Activated CD4-positive, alpha-beta T cell treated with anti-CD3 and anti-CD28 coated beads, Interleukin-2, Interleukin-4, amounts not matched to agents 100 ng/mL and 50 ng/mL, durations not matched to agents 16 hours and 8 hours (primary cell): ENCODE data around the gene CCNL1.

Experiments
- DNase-seq: peaks from one replicate; pipeline ENCODE4 v3.0.0-alpha.2; 2020; ENCODE audit warnings: low spot score

CCNL1 gene

GRCh38 chr3:157145606-157146322 is 14.2 kb downstream of the CCNL1 start:
- DNase-seq, result no peak

DNA sequence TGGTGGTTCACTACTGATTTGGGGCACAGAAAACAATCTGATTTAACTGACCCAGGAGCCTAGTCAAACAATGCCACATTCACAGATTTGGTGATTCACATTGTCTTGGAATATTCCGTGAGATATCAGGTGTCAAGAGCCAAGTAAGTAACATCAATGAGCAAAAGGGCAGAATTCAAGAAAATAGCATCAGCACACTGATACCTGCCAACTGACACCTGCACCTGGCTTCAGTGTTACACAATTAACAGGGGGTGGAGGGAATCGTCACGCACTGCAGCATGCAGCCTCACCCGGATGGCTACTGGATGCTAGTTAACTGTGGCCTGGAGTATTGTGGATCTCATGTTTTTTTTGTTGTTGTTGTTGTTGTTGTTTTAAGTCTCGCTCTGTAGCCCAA is 17.6 kb downstream of the CCNL1 start:
- DNase-seq, result no peak

DNA sequence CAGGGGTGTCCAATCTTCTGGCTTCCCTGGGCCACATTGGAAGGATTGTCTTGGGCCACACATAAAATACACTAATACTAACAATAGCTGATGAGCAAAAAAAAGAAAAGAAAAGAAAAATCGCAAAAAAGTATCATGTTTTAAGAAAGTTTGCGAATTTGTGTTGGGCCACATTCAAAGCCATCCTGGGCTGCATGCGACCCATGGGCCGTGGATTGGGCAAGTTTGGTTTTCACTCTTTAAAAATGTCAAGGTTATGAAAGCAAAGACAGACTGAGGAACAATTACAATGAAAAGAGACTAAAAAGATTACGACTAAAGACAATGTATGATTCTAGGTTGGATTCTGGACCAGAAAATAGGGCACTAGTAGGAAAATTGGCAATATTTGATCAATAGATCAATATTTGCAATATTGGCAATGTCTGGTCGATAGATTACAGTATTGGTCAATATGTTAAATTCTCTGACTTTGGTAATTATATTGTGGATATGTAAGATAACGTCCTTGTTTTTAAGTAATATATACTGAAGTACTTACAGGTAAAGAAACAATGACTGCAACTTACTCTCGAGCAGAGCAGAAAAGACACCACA is 19.9 kb downstream of the CCNL1 start:
- no peak for DNase-seq

- DNase-seq, result no peak
Observed at GRCh38 chr3:157136647-157137387, 23.1 kb downstream of the CCNL1 start.

DNA sequence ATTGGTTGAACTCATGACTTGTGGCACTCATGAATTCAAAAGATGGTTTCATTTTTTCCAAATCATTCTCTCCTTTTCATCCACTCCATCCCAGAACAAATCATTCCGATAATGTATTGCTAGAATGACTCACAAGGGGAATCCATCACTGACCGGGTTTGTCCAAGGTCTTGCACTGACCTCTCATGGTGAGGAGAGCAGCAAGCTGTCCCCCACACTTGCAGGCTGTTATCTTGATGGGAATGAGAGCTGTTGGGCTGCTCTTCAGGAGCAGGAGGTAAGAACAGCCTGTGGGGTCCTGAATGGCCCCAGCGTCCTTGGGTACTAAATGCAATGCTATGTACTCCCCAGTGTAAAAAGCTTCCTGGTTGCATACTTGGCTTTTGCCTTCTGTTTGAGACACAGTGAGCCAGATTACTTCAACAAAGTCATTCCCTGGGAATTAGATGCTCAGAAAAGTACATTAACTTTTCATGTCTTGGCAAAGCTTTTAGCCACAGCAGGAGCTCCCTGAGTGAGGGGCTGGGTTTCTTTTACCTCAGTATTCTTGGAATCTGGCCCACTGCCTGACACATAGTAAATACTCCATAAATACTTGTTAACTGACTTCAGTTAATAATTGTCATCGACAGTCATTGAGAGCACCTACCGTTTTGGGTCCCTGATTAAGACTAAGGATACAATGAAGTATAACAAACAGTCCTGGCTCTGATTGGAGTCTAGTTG is 24.1 kb downstream of the CCNL1 start:
- no peak for DNase-seq

GRCh38 chr3:157134620-157135191 is 25.2 kb downstream of the CCNL1 start:
- peak; percentile 70 for DNase-seq

GRCh38 chr3:157133434-157134320 is 26.3 kb downstream of the CCNL1 start:
- no peak for DNase-seq

DNA sequence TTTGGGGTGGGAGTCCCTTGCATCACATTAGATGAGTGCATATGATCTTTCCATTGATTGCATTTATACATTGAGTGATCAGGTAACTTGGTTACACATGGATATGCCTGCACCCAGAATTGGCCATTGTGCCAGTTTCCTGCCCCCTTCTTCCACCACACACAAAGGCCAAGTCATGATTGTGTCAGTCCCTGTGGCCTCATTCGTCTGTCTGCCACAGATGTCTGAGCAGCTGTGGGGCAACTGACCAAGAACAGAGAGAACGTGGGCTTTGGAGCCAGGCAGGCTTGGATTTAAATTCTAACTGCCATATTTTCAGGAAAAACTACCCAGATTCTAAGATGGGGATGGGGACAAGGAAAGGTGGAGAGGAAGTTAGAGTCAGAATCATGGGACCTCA is 27.0 kb downstream of the CCNL1 start:
- DNase-seq, result no peak

GRCh38 chr3:157132341-157132740 is 27.6 kb downstream of the CCNL1 start:
- DNase-seq, result no peak

DNA sequence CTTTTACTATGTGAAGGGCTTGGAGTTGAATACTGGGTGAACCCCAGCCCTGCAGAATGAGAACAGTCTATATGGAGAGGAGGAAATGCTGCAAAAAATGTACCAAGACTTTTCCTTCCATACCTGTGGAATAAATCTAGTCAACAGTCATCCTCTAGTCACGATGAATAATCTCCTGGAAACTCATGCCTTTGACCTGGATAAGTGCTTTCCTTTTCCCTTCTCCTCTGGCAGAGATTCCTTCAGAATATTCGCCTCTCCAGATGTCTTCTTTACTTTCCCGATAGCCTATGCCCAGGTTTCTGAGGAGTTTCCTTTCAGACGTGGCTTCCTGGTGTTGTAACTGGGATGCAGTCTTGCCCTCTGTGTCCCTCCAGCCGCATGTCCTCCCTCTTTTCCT is 28.1 kb downstream of the CCNL1 start:
- DNase-seq, result no peak

DNA sequence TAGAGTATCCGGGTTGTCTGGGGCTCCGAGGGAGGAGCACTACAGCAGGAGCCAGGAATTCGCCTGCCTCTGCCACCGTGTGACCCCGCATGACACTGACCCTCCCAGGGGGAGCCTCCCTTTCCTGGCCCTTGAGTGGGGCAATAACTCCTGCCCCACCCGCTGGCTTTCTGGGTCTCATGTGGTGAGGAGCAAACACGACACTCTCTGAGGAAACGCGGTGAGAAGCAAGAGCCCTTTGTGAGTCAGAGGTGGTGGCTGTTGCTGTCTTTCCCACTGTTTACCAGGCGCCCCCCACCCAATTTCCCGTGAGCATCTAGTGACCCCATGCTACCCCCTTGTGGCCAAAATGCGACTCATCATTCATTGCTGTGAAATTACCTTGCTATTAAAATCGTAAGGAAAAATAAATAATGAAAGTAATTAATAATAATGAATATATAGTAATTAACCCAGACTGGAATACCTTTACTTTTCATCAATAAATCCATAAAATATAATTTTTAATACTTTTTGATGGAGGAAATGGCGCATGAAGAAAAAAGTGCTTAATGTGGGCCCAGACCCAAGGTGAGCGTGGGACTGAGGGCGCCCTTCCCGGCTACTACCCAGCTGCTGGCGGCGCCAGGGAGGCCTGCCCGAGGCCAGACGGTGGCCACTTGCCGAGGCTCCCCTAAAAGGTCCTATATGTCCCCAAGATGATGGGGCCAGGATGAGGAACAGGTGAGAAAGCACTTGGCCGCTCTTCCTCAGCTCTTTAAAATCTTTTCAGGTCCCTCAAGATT is 29.3 kb downstream of the CCNL1 start:
- peak; percentile 82 for DNase-seq

GRCh38 chr3:157129803-157130466 is 30.0 kb downstream of the CCNL1 start:
- peak; percentile 25 for DNase-seq

DNA sequence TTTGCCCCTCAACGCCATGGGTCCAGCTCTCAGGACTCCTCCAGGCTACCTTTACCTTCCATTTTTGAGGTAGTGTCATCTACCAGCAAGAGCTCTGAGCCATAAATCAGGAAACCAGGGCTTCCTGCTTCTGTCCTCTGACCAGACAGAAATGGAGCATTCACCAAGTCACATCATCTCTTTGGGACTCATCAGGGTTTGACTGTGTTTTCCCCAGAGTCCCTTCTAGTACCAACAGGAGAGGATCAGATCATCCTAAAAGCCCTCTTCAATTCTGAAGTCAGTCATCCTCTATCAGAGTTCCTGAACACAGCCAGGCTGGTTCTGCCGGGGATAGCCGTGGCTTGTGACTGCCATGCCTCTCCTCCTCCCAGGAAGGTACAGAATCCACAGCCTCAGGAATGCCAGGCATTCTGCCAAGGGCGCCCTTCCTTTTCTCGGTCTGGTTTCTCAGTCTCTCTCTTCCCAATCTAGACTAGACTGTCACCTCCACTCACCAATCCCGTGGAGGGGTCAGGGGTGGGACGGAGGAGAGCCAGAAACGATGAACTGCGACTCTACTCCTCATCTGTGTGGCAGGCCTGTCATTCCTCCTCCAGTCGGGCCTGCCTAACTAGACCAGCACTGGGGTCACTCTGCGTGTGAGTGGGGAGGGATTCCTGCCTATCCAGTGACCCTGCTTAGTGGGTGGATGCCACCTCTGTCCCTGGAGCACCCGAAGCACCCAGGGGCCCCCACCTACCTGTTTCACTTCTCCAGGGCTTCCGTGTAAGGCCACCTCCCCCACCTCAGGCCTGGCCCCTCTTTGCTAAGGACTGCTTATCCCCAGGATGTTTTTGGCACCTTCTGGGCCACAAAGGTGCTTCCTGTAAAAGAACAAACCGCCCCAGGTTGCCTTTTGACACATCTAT is 30.9 kb downstream of the CCNL1 start:
- peak; percentile 83 for DNase-seq

GRCh38 chr3:157127831-157128767 is 31.8 kb downstream of the CCNL1 start:
- DNase-seq, result peak; percentile 63

GRCh38 chr3:157127268-157127667 is 32.7 kb downstream of the CCNL1 start:
- no peak for DNase-seq

DNA sequence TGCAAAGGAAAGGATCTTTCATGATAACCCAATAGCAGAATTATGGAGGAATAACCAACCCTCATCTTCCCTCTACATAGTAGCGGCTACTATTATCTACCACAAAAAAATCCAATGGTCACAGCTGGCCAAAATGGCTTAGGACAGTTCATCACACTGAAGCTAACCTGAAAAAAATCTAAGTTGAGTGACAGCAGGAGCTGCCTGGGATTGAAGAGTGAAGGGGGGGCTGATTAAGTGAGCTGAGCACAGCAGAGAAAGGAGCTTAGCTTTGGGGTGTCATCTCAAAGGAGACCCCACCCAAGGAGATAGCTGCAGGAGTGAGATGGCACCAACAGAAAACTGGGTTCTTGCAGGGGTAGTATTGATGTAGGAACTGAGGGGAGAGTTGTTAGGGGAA is 33.6 kb downstream of the CCNL1 start:
- DNase-seq, result no peak

DNA sequence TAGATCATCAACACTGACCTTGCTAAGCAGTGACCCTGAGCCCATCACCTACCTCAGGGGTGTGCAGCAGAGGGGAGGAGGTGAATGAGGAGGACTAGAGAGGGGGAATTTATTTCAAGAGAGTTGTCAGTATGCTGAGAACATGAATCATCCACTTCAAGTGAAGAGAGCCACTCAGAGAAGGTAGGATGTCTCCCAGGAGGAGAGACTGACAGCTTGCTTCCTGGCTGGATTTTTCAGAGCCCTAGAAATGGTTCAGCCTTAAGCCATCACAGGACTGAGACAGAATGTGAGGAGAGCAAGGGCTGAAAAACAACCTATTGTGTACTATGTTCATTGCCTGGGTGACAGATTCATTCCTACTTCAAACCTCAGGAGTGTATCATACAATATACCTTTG is 34.8 kb downstream of the CCNL1 start:
- no peak for DNase-seq

DNA sequence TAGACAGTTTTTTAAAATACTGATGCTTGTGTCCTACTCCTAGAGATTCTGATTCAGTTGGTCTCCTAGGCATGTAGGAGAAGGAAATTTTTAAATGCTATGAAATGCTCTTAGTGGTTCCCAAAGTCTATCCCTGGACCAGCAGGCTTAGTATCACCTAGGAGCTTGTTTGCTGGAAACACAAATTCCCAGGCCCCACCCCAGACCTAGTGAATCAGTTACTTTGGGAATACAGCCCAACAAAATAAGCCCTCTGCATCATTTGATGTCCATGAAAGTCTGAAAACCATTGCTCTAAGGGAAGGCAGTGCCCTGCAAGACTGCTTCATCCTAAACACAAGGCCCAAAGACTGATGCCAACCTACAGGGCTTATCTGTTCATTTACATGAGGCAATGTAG is 36.3 kb downstream of the CCNL1 start:
- DNase-seq, result no peak
